GM04504 (cell line): ENCODE results near the gene TNNT1.

Experiments used
- DNase-seq: peaks from one replicate; pipeline ENCODE4 v3.0.0-alpha.2; 2012; ENCODE audit warnings: low read depth

Gene TNNT1

DNA sequence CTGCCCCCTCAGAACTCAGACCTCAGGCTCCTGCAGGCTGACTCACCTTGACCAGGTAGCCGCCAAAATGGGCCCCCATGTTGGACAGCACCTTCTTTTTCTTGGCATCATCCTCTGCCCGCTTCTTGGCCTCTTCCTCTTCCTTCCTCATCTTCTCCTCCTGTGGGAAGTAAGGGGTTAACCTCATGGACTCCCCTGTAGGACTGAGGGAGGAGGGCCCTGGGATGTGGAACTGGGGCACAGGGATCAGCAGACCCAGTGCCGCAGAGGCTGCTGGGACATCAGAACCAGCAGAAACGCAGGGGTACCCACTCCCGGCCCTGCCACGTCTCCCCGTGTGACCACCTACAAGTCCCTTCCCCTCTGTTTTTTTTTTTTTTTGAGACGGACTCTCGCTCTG lies 11.1 kb downstream of the TNNT1 start:
- DNase-seq = no peak

DNA sequence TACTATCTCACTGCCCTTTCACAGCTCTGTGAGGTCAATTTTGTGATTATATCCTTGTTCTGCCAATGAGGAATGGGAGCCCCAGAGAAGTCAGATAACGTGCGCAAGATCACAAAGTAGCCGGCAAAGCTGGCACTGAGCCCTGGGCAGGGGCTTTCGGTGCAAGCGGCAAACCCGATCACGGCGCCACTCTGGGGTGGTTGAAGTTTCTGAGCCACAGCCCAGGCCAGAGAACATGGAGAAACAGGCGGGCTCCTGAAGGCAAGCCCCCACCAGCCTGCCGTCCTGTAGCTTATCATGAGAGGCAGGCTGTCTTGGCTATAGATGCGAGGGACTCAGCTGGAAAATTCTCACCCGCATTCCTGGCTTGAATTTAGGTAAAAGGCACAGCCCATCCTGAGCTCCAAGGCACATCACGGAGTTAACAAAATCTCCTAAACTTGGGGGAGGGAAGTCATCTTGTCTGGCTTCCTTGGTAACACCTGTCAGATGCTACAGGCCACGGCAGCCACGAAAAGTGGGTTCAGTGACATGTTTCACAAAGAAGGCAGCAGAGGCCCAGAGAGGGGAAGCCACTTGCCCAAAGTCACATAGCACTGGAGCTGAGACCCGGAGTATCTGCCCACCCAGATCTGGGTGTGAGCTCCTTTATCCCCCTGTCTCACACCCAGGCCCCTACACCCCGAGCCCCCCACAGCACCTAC lies 12.5 kb downstream of the TNNT1 start:
- no peak for DNase-seq

DNA sequence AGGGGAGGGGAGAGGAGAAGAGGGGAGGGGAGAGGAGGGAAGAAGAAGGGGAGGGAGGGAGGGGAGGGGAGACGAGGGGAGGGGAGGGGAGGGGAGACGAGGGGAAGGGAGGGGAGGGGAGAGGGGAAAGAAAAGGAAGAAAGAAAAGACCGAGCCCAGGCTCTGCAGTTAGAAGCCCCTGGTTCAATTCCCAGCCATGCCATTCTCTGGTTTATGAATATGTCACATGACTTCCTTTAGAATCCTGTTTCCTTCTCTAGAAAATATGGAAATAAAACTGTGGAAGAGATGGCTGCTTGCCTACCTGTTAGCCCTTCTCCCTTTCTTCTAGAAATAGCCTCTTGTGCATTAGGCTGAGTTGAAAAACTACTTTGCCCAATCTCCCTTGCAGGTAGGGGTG lies 14.3 kb downstream of the TNNT1 start:
- no peak for DNase-seq

- no peak for DNase-seq
Measured at GRCh38 chr19:55133639-55134444, 15.2 kb downstream of the TNNT1 start.

GRCh38 chr19:55132453-55133129 lies 16.4 kb downstream of the TNNT1 start:
- no peak for DNase-seq

GRCh38 chr19:55131421-55131820 lies 17.6 kb downstream of the TNNT1 start:
- peak; percentile 22 for DNase-seq

- DNase-seq = no peak
Measured at GRCh38 chr19:55119053-55119452, 30.0 kb downstream of the TNNT1 start.

- no peak for DNase-seq
Measured at GRCh38 chr19:55118401-55118991, 30.5 kb downstream of the TNNT1 start.

GRCh38 chr19:55117663-55118391 lies 31.2 kb downstream of the TNNT1 start:
- DNase-seq = peak; percentile 98

DNA sequence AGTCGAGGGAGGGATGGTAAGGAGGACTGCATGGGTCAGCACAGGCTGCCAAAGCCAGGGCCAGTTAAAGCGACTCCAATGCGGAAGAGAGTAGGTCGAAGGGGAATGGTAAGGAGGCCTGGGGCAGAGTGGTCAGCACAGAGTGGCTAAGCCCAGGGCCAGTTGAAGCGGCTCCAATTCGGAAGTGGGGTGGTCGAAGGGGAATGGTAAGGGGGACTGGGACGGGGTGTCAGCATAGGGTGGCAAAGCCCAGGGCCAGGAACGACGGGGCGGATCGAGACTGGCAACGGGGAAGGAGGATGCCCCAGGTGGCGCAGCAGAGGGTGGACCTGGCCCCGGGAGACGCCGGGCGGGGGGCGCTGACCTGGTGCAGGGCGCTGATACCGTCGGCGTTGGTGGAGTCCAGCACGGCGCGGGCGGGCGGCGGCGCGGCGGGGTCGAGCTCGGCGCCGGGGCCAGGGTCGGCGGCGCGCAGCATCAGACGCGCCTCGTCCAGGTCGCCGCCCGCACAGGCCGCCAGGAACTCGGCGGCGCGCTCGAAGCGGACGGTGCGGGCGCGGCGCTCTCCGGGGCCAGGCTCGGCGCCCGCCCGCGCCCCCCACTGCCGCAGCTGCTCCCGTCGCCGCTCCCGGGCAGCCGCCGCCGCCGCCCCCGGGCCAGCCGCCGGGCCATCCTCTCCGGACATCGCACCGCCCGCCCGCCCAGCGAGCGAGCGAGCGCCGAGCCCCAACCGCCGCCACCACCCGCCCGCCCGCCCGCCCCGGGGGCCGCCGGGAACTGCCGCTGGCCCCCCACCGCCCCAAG lies 31.9 kb downstream of the TNNT1 start, which contains the start of gene PPP1R12C:
Gene PPP1R12C, minus strand, starts transcription at position 779 of the 804 bp plus-strand sequence. Its CDS starts 94 bp downstream, at position 685.
- no peak for DNase-seq

DNA sequence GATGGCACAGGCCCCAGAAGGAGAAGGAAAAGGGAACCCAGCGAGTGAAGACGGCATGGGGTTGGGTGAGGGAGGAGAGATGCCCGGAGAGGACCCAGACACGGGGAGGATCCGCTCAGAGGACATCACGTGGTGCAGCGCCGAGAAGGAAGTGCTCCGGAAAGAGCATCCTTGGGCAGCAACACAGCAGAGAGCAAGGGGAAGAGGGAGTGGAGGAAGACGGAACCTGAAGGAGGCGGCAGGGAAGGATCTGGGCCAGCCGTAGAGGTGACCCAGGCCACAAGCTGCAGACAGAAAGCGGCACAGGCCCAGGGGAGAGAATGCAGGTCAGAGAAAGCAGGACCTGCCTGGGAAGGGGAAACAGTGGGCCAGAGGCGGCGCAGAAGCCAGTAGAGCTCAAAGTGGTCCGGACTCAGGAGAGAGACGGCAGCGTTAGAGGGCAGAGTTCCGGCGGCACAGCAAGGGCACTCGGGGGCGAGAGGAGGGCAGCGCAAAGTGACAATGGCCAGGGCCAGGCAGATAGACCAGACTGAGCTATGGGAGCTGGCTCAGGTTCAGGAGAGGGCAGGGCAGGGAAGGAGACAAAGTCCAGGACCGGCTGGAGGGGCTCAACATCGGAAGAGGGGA lies 32.7 kb downstream of the TNNT1 start:
- DNase-seq = peak; percentile 33

DNA sequence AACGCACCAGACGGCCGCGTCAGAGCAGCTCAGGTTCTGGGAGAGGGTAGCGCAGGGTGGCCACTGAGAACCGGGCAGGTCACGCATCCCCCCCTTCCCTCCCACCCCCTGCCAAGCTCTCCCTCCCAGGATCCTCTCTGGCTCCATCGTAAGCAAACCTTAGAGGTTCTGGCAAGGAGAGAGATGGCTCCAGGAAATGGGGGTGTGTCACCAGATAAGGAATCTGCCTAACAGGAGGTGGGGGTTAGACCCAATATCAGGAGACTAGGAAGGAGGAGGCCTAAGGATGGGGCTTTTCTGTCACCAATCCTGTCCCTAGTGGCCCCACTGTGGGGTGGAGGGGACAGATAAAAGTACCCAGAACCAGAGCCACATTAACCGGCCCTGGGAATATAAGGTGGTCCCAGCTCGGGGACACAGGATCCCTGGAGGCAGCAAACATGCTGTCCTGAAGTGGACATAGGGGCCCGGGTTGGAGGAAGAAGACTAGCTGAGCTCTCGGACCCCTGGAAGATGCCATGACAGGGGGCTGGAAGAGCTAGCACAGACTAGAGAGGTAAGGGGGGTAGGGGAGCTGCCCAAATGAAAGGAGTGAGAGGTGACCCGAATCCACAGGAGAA lies 33.5 kb downstream of the TNNT1 start:
- no peak for DNase-seq

- DNase-seq = no peak
Measured at GRCh38 chr19:55114566-55115145, 34.4 kb downstream of the TNNT1 start.

GRCh38 chr19:55113570-55114039 lies 35.4 kb downstream of the TNNT1 start:
- DNase-seq = peak; percentile 94

- DNase-seq = no peak
Measured at GRCh38 chr19:55112777-55113569, 36.0 kb downstream of the TNNT1 start.

GRCh38 chr19:55112246-55112776 lies 36.7 kb downstream of the TNNT1 start:
- no peak for DNase-seq

GRCh38 chr19:55111238-55111831 lies 37.7 kb downstream of the TNNT1 start:
- no peak for DNase-seq
